ENCODE measurements around the gene DEFB112.

- TF ChIP-seq POLR2AphosphoS5 (IDR thresholded peaks at IDR 0.05; ENCODE audit: borderline replicate concordance, low read depth, low read length) = no peak
- TF ChIP-seq EZH2 (IDR thresholded peaks at IDR 0.05) = no peak
- TF ChIP-seq FOXP2 (optimal IDR thresholded peaks at IDR 0.05; ENCODE audit: control extremely low read depth, extremely low read length, insufficient read depth) = no peak
Measured at GRCh38 chr6:50097966-50098640, 48.4 kb upstream of the DEFB112 start.

Measured in SK-N-MC (cell line).